ENCODE measurements around the gene GLRA3. TPM values are rescaled to one million over a fixed set of nuclear protein-coding genes. Genes with fewer than 3 reads are reported as not detected.

Gene GLRA3
- total RNA-seq, 1 donor from 2014 or later: not detected

- no peak for DNase-seq (ENCODE audit: low read depth in 2 of 2)
Measured at GRCh38 chr4:174596513-174596912, 232.5 kb downstream of the GLRA3 start.

- DNase-seq (ENCODE audit: low read depth in 2 of 2): no peak
Measured at GRCh38 chr4:174595141-174595929, 233.7 kb downstream of the GLRA3 start.

DNA sequence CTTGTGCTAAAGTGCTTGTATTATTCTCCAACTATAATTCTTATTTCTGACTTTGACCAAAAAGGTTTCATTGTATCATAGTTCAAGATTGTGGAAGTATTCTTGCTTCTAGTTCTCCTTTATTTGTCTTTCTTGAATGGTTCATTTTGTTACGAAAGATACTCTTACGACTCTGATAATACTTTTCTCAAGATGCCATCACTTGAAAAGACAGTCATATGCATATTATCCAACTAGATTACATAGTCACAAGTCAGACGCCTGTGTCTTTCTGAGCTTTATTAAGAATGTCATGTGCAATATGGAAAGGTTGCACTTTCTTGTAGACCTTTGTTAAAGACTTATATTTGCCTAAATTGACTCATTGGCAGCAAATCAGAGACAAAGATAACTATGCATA, 235.3 kb downstream of the GLRA3 start:
- no peak for DNase-seq (ENCODE audit: low read depth in 2 of 2)

DNA sequence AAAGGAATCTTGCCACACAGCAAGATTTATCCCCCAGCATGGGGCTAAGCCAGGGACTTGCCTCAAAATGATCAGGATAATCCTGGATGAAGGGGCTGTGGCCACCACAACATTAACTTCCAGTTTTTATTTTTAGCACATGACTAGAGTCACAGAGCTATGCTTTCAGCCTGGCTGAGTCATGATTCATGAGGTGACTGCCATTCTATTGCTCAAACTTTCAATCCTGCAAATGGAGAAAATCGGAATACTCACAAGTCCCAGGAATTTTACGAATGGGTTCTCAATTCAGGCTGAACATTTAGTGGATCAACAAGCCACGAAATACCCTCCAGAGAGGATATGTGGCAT, 236.1 kb downstream of the GLRA3 start:
- DNase-seq (ENCODE audit: low read depth in 2 of 2): no peak

DNA sequence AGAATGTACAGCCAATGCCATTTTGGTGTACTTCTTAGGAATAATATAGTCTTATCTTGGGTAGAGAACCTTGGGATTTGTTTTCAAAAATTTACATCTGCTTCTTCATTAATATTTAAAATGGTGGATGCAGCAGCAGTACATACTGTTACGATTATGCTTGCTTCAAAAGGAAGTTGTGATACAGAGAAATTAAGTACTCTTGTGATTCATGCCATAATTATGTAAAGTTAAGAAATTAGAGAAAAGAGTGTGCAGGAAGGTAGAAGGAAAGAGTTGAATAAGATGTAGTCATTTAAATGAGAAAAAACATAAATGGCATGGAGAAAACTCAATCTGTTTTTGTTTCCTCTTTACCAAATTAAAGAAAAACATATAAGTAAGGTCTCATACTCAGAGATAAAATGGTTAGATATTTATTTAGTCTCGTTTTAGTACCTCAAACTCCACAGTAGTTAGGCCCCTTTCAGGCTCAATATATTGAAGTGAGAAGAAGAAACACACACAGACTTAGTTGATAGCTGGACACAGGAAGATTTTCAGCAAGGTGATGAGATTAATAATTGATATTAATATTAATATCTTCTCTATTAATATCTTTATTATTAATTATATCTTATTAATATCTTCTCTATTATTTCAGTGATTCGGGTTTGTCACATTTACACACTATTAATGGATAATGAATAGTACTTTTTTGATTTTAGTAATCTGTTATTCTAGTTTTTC, 236.6 kb downstream of the GLRA3 start:
- no peak for DNase-seq (ENCODE audit: low read depth in 2 of 2)

- no peak for DNase-seq (ENCODE audit: low read depth in 2 of 2)
Measured at GRCh38 chr4:174591243-174592021, 237.6 kb downstream of the GLRA3 start.

DNA sequence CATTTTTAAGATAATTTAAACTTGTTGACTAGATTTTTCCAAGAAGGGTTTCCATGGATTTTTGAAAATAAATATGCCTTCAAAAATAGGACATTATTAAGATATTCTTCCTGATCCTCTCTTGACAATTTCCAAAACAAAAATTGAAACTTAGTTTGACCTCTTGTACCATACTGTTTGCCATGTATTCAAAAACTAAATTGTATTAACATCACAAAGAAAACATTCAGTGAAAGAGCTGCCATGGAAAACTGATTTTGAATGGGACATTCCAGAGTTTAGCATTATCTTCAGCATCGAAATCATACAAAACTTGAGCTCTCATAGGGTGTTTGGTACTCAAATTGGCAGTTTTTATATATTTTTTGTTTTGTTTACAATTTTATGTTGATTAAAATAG, 238.7 kb downstream of the GLRA3 start:
- DNase-seq (ENCODE audit: low read depth in 2 of 2): no peak

Other genes with a start within 250 kb of the GLRA3 start
- not detected in 2 replicates for gene ADAM29, start 89.1 kb upstream of the GLRA3 start, total RNA-seq

Measured in lung microvascular endothelial cell (primary cell).